NCI-H460 (cell line): ENCODE results near the gene PLCL1. TPM values are rescaled to one million over a fixed set of nuclear protein-coding genes. Genes with fewer than 3 reads are reported as not detected.

Experiments
- DNase-seq: peaks from one replicate; pipeline ENCODE4 v3.0.0-alpha.2; 2016; ENCODE audit warnings: low read depth; ENCODE audit errors: extremely low read depth
- total RNA-seq: library from RNA; depleted of rRNA; stranded (reverse); fragments of >200 nt; shearing (Covaris generic); gene quantifications from 2 replicates; pipeline ENCODE4 v1.2.3, GENCODE V29; 2014

The PLCL1 gene
- total RNA-seq, 1 experiment from 2014 or later: 0.02 TPM

DNA sequence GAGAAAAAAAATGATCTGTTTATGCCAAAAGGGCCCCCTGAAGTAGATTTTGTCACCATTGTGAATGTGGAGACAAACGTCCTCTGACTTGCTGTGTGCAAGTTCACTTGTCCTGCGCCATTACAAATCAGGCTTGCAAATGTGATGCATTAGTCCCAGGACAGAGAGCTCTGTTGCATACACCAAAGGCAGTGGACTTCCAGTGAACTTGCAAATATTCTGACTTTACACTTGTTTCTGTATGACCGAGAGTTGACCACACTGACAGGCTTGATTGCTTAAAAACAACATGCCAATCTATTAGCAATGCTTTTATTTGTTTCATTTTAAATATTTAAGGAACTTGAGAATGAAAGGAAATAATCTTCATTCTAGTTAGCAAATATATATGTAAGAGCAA, 293.2 kb downstream of the PLCL1 start:
- DNase-seq: no peak

DNA sequence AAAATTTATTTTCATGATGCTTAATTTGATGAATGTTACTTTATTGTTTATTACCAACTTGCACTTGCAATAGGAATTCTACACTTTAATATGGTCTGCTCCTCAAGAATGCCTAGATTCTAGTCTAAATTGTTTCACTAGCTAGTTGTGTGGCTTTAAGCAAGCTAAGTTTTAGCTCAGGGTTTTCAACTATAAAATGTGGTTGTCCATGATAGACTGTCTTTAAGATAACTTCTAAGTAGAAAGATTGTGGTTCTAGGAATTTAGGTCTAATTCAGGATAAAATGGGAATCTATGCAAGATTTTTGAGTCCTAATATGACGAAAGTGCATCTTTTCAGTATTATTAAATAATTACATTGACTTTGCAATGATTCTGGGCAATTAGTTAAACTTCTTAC, 294.0 kb downstream of the PLCL1 start:
- no peak for DNase-seq

DNA sequence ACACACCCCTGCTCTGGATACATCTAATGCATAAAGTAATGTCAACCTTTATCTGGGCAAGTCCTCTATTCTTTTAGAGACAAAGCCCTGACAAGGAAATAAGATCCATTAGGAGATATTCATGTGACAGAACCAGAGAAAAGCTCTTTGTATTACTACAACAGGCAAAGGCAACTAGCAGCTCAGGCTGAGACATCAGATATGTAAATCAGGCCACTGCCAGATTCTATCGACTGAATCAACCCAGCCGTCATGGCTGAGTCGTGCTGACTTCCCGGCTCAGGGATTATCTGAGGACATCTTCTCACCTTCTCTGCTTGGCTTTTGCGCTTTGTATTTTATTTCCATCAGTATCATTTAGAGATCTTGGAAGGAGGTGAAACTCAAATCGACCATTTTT, 294.5 kb downstream of the PLCL1 start:
- no peak for DNase-seq

DNA sequence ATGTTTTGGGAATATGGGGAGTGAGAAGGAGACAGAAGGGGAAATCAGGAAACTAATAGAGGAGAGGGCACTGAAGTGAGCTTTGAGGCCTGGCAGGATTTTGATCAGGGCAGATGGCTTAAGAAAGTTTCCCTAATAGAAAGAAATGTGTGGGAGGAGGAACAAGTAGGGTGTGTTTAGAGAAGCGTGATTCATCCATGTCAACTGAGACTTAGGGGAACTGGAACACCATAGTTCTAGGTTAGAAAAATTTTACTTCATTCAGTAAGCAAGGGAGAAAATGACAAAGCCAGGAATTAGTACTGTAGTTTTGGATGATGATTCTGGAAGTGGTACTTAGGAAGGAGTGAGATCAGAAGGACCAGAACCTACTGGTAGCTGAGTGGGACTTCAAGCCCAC, 296.0 kb downstream of the PLCL1 start:
- DNase-seq: no peak

DNA sequence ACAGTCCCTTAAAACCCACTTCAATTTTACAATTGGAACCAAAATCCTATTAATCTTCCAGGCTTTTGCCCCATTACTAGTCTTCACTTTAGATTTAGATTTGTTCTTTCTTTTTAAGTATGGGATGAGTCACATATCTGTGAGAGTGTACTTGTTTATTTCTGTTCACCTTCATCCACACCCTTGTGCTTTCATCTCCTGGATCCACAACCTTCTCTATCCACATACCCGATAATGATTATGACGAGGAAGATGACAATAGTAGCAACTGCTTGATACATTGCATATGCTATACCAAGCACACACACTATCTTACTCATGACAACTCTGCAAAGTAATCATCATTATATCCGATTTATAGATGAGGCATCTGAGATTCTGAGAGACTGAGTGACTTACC, 297.3 kb downstream of the PLCL1 start:
- DNase-seq: no peak

DNA sequence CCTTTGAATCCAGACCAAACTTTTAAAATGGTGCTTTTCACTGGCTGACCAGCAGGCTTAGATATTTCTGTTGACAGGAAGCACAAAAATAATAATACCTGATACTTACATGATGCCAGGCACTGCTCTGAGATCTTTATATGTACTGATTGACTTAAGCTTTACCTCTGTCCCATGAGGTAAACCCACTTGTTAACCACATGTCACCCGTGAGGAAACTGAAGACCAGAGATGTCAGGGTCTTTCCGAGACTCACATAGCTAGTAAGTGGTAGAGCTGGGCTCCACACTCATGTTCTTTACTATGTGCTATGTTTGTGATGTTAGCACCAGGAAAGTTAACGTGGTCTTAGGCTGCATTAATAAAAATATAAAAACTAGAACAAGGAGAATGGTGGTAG, 297.7 kb downstream of the PLCL1 start:
- DNase-seq: no peak

DNA sequence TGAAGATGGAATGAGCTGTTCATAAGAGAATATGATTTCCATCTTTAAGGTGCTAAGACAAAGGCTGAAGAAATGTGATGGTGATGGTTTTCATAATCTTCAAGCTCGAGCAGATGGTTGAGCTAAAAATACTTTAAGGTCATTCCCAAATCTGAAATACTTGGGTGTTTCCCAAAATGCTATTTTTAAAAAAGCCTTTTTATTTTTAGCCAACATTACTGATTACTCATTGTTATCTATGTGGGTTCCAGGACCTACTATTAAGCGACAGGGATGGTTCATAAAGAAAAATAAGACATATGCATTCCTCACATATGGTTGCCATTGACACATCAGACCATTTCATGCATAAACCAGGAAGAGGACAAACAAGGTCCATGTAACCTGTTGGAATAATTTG, 298.5 kb downstream of the PLCL1 start:
- no peak for DNase-seq

DNA sequence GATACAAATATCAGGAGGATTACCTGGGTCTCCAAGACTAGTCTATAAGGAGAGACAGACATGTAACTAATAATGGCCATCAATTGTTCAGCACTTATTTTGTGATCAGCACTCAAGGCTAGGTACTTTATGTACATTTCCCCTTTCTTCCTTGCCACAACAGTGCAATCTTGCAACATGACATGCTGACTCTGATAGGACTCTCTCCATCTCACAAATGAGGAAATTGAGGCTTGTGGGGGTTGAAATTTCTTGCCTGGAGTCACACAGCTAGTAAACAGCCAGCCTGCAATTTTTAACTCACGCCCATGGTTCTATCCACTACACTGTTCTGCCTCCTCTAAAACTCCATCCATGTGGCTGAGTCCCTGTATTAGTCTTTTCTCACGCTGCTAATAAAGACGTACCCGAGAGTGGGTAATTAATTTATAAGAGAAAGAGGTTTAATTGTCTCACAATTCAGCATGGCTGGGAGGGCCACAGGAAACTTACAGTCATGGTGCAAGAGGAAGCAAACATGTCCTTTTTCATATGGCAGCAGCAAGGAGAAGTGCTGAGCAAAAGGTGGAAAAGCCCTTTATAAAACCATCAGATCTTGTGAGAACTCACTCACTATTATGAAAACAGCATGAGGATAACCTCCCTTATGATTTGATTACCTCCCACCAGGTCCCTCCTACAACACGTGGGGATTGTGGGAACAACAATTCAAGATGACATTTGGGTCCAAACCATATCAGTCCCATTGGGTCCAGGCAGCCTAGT, 302.4 kb downstream of the PLCL1 start:
- no peak for DNase-seq

DNA sequence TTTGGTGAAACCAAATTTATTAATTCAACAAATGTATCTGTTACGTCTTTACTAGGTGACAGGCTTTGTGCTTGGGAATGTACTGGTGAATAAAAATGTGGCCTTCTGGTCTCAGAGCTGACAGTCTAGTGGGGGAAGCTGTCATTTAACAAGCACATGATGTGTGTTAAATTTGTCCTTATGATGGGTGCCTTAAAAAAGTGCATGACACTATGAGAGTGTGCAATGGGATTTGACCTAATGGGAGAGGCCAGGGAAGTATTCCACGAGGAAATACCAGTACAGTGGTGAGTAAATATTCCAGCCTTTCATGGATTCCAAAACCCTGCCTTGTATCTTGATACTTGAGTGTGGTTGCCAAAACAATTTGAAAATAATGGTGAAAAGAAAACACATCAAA, 308.9 kb downstream of the PLCL1 start:
- no peak for DNase-seq

DNA sequence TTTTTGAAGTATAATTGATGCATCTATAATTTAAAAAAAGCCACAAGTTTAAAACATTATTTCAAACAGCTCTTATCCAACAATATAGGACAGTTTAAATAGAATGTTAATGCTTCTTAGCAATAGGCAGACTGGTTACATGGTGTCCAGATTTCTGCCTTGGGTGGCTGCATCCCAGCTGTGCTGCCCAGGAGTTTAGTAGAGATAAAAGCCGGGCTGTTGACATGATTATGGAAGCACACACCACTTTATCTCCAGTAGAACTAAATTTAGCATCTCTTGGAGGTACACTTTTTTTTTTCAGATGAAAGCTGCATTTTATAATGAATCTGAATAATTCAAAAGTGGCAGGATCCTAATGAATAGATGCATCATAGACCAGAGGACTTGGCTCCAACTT, 309.7 kb downstream of the PLCL1 start:
- no peak for DNase-seq

DNA sequence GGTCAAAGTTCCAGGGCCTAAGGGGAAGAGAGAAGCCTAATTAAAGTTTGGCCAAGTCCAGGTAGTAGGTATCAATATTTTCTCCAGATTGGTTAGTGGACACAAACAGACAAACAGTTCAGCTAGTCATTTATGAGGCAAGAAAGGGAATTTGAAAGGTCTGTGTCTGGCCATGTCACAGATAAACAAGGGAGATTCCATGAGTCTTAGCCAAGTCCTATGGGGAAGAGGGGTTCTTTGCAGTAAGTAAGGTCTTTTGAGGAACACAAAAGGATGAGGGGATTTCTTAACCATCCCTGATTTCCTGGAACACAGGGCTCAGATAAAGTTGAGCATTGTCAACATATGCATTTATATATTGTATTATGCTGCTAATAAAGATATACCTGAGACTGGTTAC, 310.8 kb downstream of the PLCL1 start:
- no peak for DNase-seq

DNA sequence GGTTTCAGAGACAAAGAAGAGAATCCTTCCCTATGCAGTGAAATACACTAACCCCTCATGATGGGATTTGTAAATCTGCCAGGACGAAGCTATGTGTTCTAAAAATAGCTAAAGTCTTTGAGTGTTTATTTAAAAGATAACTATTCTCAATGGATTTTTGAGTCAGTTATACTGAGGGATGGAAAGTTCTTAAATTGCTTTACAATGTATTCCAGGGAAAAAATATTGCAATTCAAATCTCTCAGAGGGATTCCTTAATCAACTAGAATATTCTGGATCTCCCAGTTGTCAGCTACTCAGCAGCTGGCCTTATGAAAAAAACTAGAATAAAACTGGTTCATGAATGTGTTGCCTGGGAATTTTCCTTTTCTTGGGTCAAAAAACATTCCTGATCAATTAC, 312.4 kb downstream of the PLCL1 start:
- no peak for DNase-seq

DNA sequence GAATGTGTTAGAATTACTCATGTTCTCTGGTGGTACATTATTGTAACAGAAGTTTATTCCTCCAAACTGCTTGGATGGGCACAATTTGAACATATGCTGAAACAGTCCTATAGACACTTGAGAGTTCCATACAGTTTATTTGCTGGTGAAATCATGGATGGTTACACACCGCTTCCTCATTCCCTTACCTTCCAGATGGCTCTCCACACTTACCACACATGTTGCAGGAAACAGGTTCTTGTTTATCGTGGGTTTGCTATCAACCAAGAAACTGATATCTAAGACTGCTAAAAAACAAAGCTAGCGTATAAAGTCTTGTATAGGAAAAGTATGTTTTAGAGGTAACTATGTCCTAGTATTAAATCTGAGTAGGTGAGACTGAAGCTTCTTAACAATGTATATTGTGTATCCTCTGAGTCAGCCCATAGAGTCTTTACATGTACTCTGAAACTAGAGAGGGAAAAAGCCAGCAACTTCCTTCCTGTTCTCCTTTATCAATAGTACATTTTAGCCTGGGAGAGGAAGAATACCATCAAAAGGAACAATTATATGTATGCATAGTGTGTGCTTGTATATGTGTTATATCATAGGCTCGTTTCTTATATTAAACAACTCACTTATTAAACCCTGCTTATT, 313.1 kb downstream of the PLCL1 start:
- no peak for DNase-seq

DNA sequence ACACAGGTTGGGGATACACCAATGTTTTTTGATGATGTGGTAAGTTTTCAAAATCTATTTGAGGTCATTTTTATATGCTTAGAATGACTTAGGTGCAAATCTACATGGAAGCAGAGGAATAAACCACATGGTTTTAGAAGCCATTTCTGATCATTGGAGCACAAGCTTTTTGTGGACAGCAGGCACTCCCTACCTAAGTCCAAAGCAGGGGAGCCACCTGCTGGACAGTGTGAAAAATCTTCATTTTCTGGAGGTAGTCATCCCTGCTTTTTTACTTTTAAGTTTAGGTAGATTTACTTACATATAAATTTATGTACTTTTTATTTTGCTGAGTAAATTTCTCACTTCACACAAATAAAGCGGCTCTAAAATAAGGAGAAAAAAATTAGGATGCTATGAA, 323.2 kb downstream of the PLCL1 start:
- peak; percentile 64 for DNase-seq

DNA sequence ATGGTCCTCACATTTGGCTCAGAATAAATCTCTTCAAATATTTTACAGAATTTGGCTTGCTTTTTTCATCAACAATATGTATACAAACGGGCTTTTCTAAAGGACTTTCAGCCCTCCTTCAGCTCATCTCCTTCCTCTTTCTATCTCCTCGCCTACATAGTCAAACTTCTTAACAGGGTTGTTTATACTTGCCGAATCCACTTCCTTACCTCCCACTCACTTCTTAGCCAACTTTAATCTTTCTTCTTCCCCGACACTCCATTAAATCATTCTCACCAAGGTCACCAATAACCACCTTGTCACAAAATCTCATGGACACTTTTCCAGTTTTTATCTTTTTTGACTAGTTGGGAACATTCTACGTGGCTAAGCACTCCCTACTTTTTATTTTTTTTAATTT, 325.2 kb downstream of the PLCL1 start:
- DNase-seq: no peak

DNA sequence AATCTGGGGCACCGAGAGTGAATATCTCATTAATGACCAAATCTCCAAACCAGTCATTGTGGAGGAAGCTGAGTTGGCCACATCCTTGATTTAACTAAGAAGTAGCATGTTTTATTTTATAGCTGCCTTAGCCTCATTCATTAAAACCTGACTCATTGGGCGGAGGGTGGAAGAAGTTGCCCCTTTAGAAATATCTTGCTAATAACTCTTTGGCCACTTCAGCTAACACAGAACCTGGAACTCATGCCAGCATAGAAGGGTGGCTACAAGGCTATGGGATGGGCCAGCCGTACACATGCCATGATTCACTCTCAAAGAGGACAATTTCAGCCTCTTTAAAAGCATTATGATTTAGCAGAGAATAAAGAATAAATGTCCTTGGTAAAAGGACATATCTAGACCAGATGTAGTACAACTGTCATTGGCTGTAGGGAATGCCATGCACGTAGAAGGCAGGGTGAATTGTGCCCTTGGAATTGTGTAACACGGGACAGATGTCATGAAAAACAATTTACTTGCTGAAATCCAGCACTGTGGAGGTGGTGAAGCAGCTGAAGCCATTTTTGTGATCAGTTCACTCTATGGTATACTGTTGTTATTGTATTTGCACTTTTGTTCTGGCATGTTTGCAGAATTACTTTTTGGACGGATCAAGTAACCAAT, 330.0 kb downstream of the PLCL1 start:
- DNase-seq: no peak

DNA sequence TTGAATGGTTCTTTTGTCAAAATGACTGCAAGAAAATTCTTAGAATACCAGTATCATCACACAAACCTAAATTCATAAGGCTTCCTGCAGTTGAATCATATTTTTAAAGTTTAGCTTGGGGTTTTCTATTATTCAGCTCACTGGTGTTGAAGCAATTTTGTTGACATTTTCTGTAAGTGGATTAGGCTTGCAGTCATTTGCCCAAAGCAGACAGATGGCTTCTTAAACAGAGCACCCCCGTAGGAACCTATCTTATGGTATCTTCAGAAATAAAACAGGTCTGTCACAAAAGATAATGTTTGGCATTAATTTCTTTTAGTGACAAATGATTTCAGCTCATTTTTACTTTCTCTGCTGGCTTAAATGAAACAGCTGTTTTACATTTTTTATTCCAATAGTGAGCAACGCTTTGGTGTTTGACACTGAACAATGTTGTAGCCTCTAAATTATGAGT, 331.1 kb downstream of the PLCL1 start:
- no peak for DNase-seq

DNA sequence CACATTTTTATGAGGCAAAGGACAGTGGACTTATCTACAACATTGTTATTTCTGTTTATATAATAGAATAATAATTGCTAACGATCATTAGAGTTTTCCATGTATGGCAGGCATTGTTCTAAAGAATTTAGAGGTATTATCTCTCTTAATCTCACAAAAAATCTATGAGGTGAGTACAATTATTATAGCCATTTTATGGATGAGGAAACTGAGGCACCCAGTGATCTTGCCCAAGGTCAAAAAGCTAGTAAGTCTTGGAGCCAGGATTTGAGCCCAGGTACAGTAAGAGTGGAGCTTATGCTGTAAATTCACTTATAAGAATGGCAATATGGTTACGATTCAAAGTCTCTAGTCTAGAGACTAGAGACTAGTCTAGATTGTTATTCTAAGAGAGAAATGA, 331.7 kb downstream of the PLCL1 start:
- DNase-seq: no peak

DNA sequence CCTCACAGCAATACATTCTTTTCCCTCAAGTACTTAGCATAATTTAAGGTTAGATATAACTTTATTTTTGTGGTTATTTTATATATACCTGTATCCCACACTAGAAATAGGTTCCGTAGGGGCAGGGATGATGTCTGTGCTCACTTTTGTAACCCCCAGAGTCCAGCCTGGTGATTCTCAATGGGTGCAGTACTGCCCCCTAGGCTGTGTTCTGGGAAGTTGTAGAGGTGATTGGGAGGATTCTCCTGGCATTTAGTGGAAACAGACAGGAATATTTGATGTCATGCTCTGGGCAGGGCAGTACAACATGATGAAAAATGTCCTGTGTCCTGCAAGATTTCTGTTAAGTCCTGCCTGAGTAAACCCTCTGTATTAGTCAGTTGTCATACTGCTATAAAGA, 333.3 kb downstream of the PLCL1 start:
- DNase-seq: no peak

DNA sequence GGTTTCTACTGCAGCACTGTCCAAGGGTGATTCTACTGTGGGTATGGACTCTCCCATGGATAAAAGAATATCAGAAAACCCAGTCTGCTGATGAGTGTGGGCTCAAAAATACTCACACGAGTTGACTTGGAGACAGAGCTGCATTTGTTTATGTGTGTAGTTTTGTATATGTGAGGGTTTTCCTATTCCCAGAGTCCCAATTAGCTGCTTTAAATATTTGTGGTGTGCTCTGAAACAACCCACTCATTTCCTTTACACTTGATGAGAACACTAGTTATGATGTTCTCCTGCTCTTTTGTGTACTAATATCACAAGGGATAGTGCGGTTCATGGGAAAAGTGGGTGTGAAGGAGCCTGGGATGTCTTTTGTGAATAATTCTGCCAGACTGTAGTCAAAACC, 337.3 kb downstream of the PLCL1 start:
- DNase-seq: no peak

DNA sequence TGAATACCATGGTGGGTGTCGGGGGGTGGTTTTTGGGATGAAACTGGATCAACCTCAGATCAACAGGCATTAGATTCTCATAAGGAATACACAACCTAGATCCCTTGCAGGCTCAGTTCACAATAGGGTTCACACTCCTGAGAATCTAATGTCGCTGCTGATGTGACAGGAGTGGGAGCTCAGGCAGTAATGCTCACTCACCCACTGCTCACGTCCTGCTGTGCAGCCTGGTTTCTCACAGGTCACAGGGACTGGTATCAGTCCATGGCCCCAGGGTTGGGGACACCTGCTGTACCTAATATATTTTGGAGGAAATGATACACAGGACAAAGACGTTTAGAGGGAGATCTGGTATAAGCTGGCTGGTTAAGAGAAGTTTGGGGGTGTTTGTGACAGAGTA, 338.8 kb downstream of the PLCL1 start:
- DNase-seq: no peak

DNA sequence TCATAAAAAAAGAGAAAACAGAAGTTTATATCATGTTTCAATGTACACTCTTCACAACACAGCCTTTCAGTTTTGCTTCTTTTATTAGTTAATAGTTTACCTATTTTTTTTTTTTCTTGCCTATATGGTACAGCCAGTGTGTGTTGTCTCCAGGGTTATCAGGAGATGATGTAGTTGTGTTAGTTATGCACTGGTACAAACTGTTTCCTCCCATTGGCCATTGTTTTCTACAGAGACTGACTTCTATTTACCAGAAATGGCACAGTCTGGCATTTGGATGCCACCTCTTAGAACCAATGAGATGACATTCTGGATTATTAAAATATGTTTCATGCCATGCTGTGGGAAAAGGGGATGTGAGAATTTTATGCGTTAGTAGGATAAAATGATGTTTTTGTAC, 339.4 kb downstream of the PLCL1 start:
- DNase-seq: no peak
